ENCODE measurements around the gene VIPR2.
"Not testable (repeated sequence)": the region's sequence is repeated elsewhere in the genome, so short reads cannot be mapped to it uniquely, and the experiment has no call there.

Gene VIPR2

DNA sequence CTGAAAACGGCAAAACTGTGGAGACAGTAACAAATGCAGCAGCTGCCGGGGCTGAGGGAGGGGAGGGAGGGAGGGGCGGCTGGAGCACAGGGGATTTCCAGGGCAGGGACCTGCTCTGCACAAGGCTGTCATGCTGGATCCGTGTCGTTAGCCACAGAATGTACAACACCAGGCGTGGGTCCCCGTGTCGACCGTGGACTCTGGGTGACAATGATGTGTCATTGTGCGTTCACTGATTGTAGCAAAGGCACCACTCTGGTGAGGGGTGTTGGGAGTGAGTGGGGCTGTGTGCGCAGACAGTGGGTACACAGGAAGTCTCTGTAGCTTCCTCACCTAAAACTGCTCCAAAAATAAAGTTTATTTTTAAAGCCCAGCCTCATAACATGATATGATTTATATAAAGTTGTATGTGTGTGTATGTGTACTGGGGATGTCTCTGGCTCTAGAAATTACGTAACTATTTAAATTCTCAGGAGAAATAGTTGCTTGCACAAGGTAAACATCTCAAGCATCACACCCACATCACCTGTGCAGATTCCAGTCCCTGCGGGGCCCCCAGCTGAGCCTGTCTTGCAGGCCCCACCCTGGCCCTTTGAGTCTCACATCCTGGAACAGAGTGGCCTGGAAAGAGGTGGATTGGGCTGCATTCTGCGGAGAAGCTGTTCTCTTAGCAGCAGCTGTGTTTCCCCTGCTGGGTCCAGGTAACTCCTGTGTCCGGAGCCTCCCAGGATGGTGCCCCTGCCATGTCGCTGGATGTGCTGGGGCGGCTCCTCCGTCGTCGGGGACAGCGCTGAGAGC is 152.6 kb downstream of the VIPR2 start:
- no peak for DNase-seq (ENCODE audit: low read depth, low spot score)

DNA sequence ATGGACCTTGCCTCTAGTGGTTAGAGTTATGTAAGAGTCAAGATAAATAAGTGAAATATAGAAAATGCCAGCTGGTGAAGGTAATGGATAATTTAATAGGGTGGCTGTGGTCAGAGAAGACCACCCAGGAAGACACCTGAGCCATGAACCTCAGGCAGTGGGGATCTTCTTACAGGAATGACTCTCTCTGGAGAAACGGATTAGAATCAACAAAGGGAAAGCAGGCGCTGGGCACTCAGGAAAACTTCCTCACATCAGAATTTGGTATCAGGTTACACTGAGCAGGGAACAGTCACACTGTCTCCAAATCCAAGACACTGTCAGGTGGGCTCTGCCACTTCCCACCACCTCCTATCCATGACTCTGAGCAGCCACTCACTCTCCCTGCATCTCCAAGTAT is 155.7 kb downstream of the VIPR2 start:
- DNase-seq (ENCODE audit: low read depth, low spot score), result no peak

DNA sequence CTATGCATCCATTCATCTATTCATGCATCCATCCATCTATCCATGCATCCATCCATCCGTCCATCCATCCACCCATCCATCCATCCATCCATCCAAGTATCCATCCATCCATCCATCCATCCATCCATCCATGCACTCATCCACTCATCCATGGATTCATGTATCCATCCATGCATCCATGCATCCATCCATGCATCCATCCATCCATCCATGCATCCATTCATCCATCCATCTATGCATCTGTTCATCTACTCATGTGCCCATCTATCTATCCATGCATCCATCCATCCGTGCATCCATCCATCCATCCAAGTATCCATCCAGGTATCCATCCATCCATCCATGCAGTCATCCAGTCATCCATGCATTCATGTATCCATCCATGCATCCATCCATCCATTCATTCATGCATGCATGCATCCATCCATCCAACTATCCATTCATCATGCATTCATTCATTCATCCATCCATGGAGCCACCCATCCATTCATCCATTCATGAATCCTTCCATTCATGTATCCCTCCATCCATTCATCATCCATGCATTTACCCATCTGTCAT is 156.3 kb downstream of the VIPR2 start:
- no peak for DNase-seq (ENCODE audit: low read depth, low spot score)

DNA sequence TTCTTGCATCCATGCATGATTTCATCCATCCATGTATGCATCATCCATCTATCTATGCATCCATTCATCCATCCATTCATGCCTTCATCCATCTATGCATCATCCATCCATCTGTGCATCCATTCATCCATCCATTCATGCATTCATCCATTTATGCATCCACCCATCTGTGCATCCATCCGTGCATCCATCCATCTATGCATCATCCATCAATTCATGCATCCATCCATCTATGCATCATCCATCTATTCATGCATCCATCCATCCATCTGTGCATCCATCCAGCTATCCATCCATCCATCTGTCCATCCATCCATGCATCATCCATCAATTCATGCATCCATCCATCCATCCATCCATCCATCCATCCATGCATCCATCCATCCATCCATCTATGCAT is 157.0 kb downstream of the VIPR2 start:
- DNase-seq (ENCODE audit: low read depth, low spot score), result no peak

DNA sequence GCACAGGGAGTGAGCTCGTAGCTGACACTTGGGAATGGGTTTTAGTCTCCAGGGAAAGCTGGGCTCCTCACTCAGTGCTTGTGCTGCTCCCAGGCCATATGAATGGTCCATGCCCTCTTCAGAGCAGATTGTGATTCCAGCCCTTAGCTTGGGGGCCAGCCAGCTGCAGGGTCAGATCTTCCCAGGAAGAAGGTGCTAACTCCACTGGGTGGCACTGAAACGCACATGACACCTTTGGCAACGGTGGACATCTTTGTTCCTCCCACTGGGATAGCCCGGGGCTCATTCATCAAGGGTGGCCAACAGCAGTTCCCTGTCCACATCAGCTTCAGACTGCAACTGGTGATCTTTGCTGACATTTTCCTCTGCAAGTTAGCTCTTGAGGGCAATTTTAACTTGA is 159.1 kb downstream of the VIPR2 start:
- no peak for DNase-seq (ENCODE audit: low read depth, low spot score)

DNA sequence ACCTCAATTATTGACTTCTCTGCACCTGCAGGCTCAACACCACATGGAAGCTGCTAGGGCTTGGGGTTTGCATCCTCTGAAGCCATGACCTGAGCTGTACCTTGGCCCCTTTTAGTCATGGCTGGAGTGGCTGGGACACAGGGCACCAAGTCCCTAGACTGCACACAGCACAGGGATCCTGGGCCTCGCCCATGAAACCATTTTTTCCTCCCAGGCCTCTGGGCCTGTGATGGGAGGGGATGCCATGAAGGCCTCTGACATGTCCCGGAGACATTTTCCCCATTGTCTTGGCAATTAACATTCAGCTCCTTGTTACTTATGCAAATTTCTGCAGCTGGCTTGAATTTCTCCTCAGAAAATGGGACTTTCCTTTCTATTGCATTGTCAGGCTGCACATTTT is 160.7 kb downstream of the VIPR2 start:
- not testable (repeated sequence) for DNase-seq (ENCODE audit: low read depth, low spot score)

DNA sequence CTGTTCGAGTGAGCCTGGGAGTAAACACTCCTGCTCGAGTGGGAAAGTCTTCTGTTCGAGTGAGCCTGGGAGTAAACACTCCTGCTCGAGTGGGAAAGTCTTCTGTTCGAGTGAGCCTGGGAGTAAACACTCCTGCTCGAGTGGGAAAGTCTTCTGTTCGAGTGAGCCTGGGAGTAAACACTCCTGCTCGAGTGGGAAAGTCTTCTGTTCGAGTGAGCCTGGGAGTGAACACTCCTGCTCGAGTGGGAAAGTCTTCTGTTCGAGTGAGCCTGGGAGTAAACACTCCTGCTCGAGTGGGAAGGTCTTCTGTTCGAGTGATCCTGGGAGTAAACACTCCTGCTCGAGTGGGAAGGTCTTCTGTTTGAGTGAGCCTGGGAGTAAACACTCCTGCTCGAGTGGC is 162.6 kb downstream of the VIPR2 start:
- DNase-seq (ENCODE audit: low read depth, low spot score), result not testable (repeated sequence)

DNA sequence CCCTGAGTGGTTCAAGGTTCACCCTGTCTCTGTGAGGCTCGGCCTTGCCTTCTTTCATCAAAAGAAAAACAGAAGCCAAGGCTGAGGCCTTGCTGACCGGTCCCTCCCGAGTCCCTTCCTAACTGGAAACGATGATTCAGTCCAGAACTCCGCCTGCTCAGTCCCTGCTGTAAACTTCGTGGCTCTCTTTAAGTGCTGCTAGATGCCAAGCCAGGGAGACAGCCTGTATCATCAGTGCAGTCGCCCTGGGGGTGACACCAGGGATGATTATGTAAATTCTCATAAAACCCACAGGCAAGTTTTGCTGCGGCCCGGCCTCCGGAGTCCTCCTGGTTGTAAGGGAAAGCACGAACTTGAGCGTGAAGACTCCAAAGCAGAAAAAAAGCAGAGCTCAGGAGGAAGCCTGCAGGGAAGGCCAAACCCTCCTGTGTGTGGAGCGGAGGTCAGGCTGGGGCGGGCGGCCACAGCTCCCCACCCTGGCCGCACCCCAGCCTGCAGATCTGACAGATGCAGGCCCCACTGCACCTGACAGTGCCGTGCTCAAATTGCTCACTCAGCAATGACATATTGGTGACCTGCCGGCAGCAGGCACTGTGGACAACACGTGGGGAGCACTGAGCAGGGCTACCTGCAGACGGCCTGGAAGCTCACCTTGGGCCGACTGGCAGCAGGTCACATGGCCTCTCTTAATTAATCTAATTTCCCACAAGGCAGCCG is 164.9 kb downstream of the VIPR2 start:
- DNase-seq (ENCODE audit: low read depth, low spot score), result no peak

DNA sequence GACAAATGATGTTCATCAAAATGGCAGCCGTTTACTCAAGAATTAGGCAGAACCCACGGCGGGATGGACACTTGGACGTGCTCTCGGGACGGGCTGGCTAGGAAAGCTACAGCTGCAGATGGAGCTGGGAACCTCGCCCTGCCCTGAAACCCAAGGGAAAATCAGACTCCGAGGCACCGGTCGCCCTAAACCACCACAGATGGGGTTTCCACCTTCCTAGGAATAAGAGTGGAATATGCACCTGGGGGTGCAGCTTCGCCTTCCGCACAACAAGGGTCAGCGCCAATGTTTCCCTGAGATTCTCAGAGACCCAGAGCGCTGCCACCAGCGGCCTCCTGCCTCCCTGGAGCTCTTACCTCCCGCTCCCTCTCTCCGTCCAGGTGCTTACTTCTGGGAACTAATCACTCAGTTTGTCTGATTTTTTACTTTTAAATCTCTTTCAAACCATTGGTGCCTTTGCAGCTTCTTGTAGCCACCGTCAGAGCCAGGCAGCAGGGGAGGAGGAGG is 165.6 kb downstream of the VIPR2 start:
- DNase-seq (ENCODE audit: low read depth, low spot score), result no peak
